ENCODE results near the gene CACNA1C.

CACNA1C gene

GRCh38 chr12:2298556-2299200 is 245.9 kb downstream of the CACNA1C start:
- no peak for DNase-seq (ENCODE audit: low spot score)

GRCh38 chr12:2299206-2299605 is 246.4 kb downstream of the CACNA1C start:
- no peak for DNase-seq (ENCODE audit: low spot score)

DNA sequence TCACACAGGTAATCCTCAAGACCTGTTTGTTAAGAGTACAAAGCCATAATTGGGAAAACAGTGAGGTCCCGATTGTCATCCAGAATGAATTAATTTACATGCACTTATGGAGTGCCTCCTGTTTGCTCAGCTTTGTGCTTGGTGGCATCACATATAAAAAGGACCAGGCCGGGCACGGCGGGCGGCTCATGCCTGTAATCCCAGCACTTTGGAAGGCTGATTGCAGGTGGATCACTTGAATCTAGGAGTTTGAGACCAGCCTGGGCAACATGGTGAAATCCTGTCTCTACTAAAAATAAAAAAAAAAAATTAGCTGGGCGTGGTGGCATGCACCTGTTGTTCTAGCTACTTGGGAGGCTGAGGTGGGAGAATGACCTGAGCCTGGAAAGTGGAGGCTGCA is 247.4 kb downstream of the CACNA1C start:
- DNase-seq (ENCODE audit: low spot score): no peak

- DNase-seq (ENCODE audit: low spot score): no peak
Observed at GRCh38 chr12:2300886-2301285, 248.1 kb downstream of the CACNA1C start.

DNA sequence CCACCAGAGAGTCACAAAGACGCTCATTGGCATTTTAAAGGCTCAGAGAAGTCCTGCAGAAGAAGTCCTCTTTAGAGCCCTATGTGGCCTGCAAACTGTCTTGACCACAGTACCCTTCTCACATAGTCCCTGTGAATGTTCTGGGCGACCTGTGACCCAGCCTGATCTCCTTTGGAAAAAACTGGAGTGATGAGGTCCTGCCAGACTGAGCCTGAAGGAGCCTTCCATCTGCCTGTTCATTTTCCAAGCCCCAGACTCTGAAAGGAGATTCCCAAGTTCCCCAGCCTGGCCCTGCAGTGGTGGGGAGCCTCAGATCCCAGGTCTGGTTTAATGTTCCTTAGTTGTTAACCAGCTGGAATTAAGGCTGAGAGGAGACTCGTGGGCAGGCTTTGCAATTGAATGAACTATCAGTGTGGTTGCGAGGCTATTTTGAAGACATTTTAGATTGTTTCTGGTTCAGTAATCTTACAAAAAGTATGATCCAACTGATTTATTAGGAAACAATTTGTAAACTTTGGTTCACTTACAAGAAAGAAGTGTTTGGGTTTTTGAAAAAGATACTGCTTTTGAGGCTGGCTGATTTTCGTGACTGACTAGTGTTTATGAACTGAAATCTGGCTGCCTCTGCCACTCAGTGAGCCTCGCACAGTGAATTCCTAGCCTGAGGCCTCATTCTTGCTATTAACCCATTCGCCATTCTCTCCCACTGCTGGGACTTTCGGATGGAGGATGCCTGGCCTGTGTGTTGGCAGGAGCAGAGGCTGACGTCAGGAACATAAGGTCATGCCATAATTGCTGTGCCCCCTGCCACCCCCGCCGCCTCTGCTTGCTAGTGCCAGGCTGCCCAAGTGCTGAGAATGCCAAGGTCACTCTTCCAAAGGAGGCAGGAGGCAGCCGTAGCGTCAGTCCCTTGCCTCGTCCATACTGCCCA is 249.0 kb downstream of the CACNA1C start:
- DNase-seq (ENCODE audit: low spot score): no peak

DNA sequence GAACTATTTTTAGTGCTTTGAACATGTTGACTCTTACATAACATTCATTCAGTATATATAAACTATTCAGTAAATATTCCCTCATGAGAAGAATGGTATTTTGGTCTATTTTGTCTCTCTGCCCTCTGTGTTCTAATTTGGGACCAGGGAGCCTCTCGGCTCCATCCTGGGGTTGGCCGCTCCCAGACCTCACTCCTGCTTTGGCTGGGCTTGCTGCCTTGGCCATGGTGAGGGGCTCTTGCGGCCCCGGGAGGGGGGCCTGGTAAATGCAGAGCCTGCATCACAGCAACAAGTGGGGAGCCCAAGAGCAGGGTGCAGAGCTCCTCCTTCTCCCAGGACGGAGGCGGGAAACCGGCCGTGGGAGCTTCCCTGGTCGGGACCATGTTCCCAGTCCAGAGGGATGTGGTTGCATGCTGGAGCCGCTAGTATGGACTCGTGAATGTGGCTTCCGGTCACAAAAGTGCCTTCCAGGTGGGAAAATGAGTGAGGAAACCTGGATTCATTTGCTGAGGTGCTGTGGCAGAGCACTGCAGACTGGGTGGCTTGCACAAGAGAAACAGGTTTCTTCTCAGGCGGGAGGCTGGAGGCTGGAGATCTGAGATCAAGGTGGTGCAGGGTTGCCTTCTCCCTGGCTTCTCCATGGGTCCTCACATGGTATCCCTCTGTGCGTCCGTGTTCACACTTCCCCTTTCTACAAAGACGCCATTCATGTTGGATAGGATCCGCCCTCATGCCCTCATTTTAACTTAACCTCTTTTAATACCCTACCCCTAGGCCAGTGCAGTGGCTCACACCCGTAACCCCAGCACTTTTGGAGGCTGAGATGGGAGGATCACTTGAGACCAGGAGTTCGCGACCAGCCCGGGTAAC is 250.2 kb downstream of the CACNA1C start:
- no peak for DNase-seq (ENCODE audit: low spot score)

DNA sequence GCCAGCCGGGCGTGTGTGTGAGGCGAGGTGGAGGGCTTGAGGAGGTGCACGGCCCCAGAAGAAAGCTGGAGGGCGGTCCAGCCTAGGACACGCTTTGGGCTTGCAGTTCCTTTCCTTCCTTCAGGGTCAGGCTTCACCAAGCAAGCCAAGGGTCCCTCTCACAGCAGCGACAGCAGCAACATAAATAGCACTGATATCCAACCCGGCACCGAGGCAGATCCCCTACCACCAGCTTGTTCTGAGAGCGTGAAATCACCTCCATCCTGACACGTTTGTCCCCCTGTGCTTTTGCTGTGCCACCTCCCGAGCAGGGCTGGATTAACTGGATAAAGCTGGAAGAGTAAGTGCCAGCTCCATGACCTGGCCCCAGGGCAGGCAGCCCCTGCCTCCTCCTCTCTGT is 251.4 kb downstream of the CACNA1C start:
- no peak for DNase-seq (ENCODE audit: low spot score)

GRCh38 chr12:2306012-2306411 is 253.2 kb downstream of the CACNA1C start:
- DNase-seq (ENCODE audit: low spot score): no peak

- no peak for DNase-seq (ENCODE audit: low spot score)
Observed at GRCh38 chr12:2306735-2307134, 253.9 kb downstream of the CACNA1C start.

DNA sequence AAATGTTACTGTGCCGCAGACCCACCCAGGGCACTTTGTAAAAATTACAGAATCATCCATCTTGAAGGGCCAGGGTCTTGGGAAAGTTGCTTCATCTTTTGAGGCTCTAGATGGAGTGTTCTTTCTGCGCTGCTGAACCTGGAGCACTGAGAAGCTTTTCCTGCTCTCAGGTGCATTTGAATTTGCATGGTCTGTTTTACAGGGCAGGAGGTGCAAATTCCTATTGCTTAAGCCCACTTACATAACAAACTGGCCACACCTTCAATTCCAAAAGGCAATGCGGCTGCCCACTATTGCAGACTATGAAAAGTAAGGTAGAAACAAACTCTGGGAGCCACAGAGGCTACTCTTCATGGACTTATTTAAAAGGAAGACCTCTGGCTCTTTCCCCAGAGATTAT is 254.8 kb downstream of the CACNA1C start:
- no peak for DNase-seq (ENCODE audit: low spot score)

- no peak for DNase-seq (ENCODE audit: low spot score)
Observed at GRCh38 chr12:2309647-2310046, 256.9 kb downstream of the CACNA1C start.

GRCh38 chr12:2311020-2311778 is 258.4 kb downstream of the CACNA1C start:
- DNase-seq (ENCODE audit: low spot score): no peak

DNA sequence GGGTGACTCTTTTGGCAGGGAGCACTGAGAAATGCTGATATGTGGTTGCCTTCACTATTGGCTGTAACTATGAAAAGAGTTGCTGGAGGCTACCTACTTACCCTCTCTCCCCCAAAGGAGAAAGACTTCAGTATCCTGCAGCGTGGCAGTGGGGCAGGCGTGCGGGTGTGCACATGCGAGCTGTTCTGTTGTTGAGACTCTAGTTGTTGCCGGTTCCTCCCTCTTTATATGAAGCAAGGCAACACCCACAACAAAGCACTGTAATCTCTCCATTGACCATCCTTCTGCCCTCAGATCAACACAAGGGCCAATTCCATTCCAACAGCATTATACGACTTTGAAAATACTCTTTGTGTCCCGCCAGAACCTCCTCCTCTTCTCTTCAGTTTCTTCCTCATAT is 259.4 kb downstream of the CACNA1C start:
- no peak for DNase-seq (ENCODE audit: low spot score)

GRCh38 chr12:2312770-2313169 is 260.0 kb downstream of the CACNA1C start:
- no peak for DNase-seq (ENCODE audit: low spot score)

DNA sequence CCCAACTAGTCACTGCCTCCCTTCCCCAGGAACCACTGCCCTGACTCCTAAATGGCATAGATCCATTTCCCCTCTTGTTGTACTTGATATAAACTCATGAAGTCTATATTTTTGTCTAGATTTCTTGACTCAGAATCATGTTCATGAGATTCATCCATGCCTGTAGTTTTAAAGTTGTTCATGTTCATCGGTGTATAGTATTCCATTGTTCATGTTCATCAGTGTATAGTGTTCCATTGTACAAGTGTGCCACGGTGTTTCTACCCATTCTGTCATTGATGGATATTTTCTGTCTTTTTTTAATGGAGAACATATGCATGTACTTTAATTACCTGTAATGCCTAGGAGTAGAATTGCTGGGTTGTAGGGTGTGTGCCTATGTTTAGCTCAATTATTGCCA is 261.7 kb downstream of the CACNA1C start:
- no peak for DNase-seq (ENCODE audit: low spot score)

GRCh38 chr12:2317772-2318171 is 265.0 kb downstream of the CACNA1C start:
- no peak for DNase-seq (ENCODE audit: low spot score)

DNA sequence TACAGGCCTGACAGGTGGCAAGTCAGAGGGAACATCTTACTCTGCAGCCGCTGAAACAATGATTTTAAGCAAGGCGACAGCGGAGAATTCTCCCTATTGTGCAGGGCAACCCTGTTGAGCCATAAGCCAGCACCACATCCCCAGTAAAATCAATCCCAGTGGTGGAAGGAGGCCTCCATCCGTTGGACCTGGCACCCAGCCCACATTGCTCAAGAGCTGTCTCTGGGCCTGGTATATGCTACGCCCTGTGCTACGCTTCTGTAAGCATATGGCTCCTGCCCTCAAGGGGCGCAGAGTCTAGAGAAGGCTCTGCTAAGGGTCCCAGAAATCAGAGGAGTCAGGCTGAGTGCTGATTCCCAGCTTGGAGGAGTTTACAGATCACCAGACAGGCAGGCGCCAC is 265.5 kb downstream of the CACNA1C start:
- DNase-seq (ENCODE audit: low spot score): no peak

DNA sequence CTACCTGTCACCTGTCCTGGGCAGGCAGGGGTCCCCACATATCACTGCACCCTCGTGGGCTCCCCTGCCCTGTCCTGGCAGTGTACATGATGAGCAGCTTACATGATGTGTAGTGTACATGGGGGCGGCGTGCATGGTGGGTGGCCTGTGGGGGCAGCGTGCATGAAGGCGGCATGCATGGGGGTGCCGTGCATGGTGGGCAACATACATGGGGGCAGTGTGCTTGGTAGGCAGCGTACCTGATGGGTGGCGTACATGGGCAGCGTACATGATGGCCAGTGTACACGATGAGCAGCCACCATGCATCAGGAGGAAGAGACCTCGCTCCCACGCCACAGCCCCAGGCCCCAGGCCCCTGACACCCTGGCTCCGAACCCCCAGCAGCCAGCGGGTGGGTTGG is 266.3 kb downstream of the CACNA1C start:
- DNase-seq (ENCODE audit: low spot score): no peak

DNA sequence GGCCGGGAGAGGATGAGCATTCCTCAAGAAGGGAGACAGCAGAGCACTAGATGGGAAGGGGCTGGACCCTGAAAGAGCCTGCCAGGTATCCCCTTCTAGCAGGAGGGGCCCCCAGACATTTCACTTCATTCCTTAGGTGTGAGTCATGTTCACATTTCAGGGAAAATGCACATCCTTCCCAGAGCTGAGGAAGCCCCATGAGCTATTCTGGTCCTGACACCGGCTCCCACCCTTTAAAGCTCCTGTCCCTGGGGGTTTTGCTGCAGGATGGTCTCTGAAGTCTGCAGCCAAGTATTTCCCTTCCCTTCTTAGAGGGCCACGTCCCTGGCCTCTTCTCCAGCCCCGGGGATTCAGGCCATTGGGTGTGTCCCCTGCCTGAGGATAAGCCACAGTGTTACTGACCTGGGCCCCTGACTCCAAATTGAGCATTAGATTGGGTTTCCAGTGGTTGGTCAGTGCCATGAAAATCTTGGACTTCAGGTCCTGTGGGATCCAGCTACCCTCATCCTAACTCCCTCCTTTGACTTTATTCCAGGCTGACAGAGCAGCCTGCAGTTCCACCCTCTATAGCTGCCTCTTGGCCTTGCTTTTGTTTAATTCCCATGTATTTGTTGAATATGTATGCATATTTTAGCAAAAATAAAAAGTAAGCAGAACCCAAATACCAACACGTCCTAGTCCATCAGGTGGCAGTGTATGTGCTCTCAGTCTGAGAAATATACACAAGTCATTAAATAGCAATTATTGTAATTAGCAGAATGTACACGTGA is 267.1 kb downstream of the CACNA1C start:
- no peak for DNase-seq (ENCODE audit: low spot score)

DNA sequence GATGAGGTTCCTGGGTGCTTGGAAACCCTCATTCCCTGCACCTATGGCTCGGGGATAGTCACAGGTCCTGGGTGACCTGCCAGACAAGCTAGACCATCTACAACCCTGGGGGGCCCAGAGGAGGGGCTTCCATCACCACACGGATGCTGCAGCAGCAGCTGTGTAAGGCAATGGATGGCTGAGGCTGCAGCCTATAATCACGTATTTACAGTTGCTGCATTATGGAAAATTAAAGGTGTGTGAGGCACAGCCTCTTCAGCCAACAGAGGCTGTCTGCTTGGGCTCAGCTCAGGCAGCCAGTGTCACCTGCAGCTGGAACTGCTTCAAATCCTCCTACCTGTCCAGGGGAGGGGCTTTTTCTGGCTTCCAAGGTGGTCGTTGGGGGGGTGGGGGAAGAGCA is 268.1 kb downstream of the CACNA1C start:
- DNase-seq (ENCODE audit: low spot score): no peak

DNA sequence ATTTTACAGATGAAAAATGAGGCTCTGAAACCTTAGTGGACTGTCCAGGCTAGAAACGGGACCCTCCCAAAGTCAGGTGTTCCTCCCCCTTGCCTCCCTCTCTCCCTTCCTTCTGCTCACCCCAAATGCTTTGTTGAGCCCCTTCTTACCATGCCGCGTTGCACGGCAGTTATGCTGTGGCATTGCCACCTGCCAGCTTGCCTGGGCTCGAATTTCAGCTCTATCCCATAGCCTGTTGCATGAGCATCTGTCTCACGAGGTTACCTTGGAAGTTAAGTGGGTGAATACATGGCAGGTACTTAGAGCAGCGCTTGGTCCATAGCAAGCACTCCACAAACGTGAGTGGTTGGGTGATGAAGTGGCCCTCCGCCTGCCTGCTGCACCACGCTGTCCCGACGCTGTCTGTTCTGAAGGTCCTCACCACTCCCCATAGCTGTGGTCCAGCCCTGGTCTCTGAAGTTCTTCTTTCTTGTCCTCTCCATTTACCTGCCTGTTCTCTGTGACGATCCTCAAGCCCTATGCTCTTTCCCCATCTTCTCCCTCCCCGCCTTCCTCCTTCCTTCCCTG is 269.9 kb downstream of the CACNA1C start:
- no peak for DNase-seq (ENCODE audit: low spot score)

Measured in HuH-7 (cell line).